Measurements from ENCODE around the gene TMTC4. TPM values are rescaled to one million over a fixed set of nuclear protein-coding genes. Genes with fewer than 3 reads are reported as not detected.
A peak's percentile ranks its signal among the peaks of the same experiment; 100 is the strongest.

Gene TMTC4
- total RNA-seq, 1 experiment from 2014 or later = 28.1 TPM

DNA sequence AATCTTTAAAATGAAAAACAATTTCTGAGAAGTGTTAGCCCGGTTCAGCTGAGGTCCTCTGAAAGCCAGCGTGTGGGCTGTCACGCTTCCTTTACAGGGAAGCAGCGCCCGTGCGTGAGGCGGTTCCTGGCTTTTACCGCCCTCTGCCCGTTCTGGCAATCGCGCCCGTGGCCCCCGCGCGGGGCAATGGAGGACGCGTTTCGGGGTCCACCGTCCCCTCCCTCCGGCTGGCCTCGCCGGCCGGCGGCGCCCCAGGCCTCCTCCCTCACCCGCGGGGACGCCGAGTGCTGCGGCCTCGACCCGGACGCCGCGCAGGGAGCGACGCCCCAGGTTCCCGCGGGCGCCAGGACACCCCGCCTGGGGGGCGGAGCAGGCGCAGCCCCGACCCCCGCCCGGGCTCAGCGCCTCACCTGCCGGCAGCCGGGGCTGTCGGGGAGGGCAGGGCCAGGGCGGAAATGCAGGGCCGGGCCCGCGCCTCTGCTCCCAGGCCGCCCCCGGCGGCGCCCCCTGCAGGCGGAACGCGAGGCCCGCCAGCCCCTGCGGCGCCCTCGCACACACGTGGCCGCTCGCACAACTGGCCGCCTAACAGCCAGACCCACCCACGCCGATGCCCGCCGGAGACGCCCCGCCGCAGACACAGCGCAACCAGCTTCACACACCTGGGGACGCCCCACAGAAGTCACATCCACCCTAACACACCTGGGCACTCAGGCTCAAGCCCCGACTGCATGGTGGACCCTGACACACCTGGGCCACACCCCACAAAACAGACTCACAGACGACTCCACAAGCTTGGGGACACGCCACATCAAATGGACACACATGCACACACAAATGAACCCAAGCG, 86.0 kb downstream of the TMTC4 start, which contains the start of gene GGACT:
TSS of gene GGACT (minus strand) at position 459 of the 847 bp plus-strand sequence. CDS start 56,198 bp downstream, outside the sequence.
- H3K9me3 Mint-ChIP-seq = peaks cover 0 to 4% of the 10 kb centered on the region in 2 experiments; a peak in 2 of 5 replicates
- Histone ChIP-seq H3K23ac (ENCODE audit: insufficient read length, low read depth, low read length) (no peak within 1 kb of the TSS), H4K5ac (ENCODE audit: insufficient read length, low read depth, low read length) (no peak within 1 kb of the TSS), H2BK120ac (ENCODE audit: low read depth, low read length, poor library complexity, severe bottlenecking) (no peak within 1 kb of the TSS), H3K79me1 (ENCODE audit: insufficient read depth, low read depth, low read length, poor library complexity, severe bottlenecking) (no peaks in the 10 kb centered on the region), H4K8ac (replicated peaks; ENCODE audit: insufficient read length, low read depth, low read length) (no peak within 1 kb of the TSS), H3K14ac (ENCODE audit: insufficient read depth, low read length) (peak within 1 kb of the TSS; percentile 55; the same call in 1 of the 2 replicates), H3K4ac (ENCODE audit: low read depth, low read length) (no peak within 1 kb of the TSS), H3K56ac (ENCODE audit: insufficient read length, low read depth, low read length) (no peak within 1 kb of the TSS), H3K9ac (ENCODE audit: extremely low read depth, insufficient read length, low read length) (peak within 1 kb of the TSS; percentile 48), H2BK15ac (ENCODE audit: low read depth, low read length) (no peak within 1 kb of the TSS), H3K4me2 (ENCODE audit: insufficient read depth, insufficient read length, low read length) (peak within 1 kb of the TSS; percentile 44), H3K9me3 (ENCODE audit: control insufficient read depth, low read depth, low read length) (no peaks in the 10 kb centered on the region), H2BK5ac (ENCODE audit: insufficient read length, low read length) (no peak within 1 kb of the TSS), H2BK20ac (ENCODE audit: low read depth, low read length, poor library complexity, severe bottlenecking) (no peak within 1 kb of the TSS), H4K20me1 (ENCODE audit: control insufficient read depth, insufficient read depth, insufficient read length) (no peaks in the 10 kb centered on the region), H3T11ph (ENCODE audit: low read length) (no peak within 1 kb of the TSS), H2AFZ (ENCODE audit: low read length) (no peak within 1 kb of the TSS), H3K79me2 (ENCODE audit: insufficient read depth, low read length) (no peaks in the 10 kb centered on the region), H3K4me1 (ENCODE audit: insufficient read depth, low read length) (no peaks in the 10 kb centered on the region), H3K27me3 (ENCODE audit: insufficient read depth, low read length) (no peaks in the 10 kb centered on the region; the same call in 1 of the 2 replicates), H3K23me2 (ENCODE audit: insufficient read length, low read depth, low read length, poor library complexity, severe bottlenecking) (peaks cover 2% of the 10 kb centered on the region), H4K91ac (ENCODE audit: insufficient read length, low read depth, low read length) (no peak within 1 kb of the TSS), H2AK5ac (ENCODE audit: insufficient read length, low read length) (no peak within 1 kb of the TSS), H2BK12ac (ENCODE audit: insufficient read length, low read depth, low read length) (no peak within 1 kb of the TSS), H3K27ac (ENCODE audit: insufficient read length, low read depth, low read length) (no peak within 1 kb of the TSS), H3K18ac (ENCODE audit: insufficient read length, low read depth, low read length) (no peak within 1 kb of the TSS)
- H3K36me3 Mint-ChIP-seq (ENCODE audit: insufficient read depth in 1 of 3, low read depth in 3 of 3) = peaks cover 0 to 4% (median 0%) of the 10 kb centered on the region in 3 experiments; a peak in 1 of 7 replicates
- H3K4me3 Mint-ChIP-seq = peak within 1 kb of the TSS; percentile 60 to 81
- DNase-seq = peak; percentile 83
- TF ChIP-seq CTCF (conservative IDR thresholded peaks at IDR 0.05) = peak; percentile 83
- peaks cover 19% of the 10 kb centered on the region for H3K27me3 Mint-ChIP-seq (ENCODE audit: low read depth)
- peaks cover 0 to 7% of the 10 kb centered on the region in 2 experiments; a peak in 2 of 4 replicates for H3K4me1 Mint-ChIP-seq
- WGBS (ENCODE audit: extremely low coverage, insufficient read length, low lambda C conversion rate) = no CpG with 5 or more reads among the region's 82 CpGs
- no peak within 1 kb of the TSS for H3K27ac Mint-ChIP-seq
